ENCODE results near the gene TOMM22.

Gene TOMM22

GRCh38 chr22:38656256-38657044 is 25.3 kb upstream of the TOMM22 start, which contains the start of the genes CBY1 and FAM227A:
Gene CBY1, plus strand, starts transcription at chr22:38656638. Its CDS starts 11,417 bp downstream, at chr22:38668055.
Gene FAM227A, minus strand, starts transcription at chr22:38656392. Its CDS starts 6,224 bp downstream, at chr22:38650168.
- Histone ChIP-seq H3K4me3 (ENCODE audit: low read depth in 1 of 2, low read length in 2 of 2) (peak within 1 kb of the TSS; percentile 72 to 96), H3K27ac (ENCODE audit: low read length) (peak within 1 kb of the TSS; percentile 96), H3K4me1 (ENCODE audit: control insufficient read depth in 1 of 2, insufficient read depth in 2 of 2, low read length in 2 of 2) (peaks cover 6 to 14% of the 10 kb centered on the region in 2 donors), H3K9me3 (ENCODE audit: control insufficient read depth in 1 of 2, low read length in 2 of 2) (no peaks in the 10 kb centered on the region), H3K27me3 (ENCODE audit: low read depth, low read length) (no peaks in the 10 kb centered on the region), H3K36me3 (ENCODE audit: control insufficient read depth in 1 of 2, insufficient read depth in 2 of 2, low read length in 2 of 2) (no peaks in the 10 kb centered on the region)

GRCh38 chr22:38657045-38657909 is 24.5 kb upstream of the TOMM22 start:
- H3K27me3 ChIP-seq (ENCODE audit: low read depth, low read length), result no peaks in the 10 kb centered on the region
- H3K9me3 ChIP-seq (ENCODE audit: control insufficient read depth in 1 of 2, low read length in 2 of 2), result no peaks in the 10 kb centered on the region
- peaks cover 0 to 5% of the 10 kb centered on the region in 2 donors for H3K36me3 ChIP-seq (ENCODE audit: control insufficient read depth in 1 of 2, insufficient read depth in 2 of 2, low read length in 2 of 2)
- H3K27ac ChIP-seq (ENCODE audit: low read length), result peak overlapping the region; percentile 96
- H3K4me3 ChIP-seq (ENCODE audit: low read depth in 1 of 2, low read length in 2 of 2), result peak overlapping the region; percentile 72 to 96
- H3K4me1 ChIP-seq (ENCODE audit: control insufficient read depth in 1 of 2, insufficient read depth in 2 of 2, low read length in 2 of 2), result peaks cover 6 to 14% of the 10 kb centered on the region in 2 donors

DNA sequence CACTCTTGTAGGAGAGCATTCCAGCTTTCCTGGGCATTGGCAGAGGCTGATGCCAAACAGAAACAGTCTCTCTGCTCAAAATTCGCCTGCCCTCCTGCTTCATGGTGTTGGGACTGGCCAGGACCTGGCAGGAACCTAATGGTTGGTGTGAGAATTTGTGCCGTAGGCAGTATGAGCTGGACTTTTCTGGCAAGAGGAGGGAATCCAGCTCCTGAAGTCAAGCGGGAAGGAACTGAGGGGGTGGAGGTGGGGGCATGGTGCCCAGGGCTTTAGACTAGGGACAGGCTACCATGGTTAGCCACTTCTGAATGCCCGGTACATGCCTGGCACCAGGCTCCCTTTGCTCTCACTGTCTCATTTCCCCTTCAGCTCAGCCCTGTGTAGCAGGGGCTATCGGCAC is 6.9 kb upstream of the TOMM22 start:
- Histone ChIP-seq H3K4me1 (ENCODE audit: control insufficient read depth in 1 of 2, insufficient read depth in 2 of 2, low read length in 2 of 2) (no peaks in the 10 kb centered on the region), H3K27ac (ENCODE audit: low read length) (no peak overlapping the region), H3K36me3 (ENCODE audit: control insufficient read depth in 1 of 2, insufficient read depth in 2 of 2, low read length in 2 of 2) (peaks cover 16 to 26% of the 10 kb centered on the region in 2 donors), H3K27me3 (ENCODE audit: low read depth, low read length) (no peaks in the 10 kb centered on the region), H3K4me3 (ENCODE audit: low read depth in 1 of 2, low read length in 2 of 2) (no peak overlapping the region), H3K9me3 (ENCODE audit: control insufficient read depth in 1 of 2, low read length in 2 of 2) (no peaks in the 10 kb centered on the region)

GRCh38 chr22:38675833-38676232 is 5.9 kb upstream of the TOMM22 start:
- Histone ChIP-seq H3K36me3 (ENCODE audit: control insufficient read depth in 1 of 2, insufficient read depth in 2 of 2, low read length in 2 of 2) (peaks cover 12 to 24% of the 10 kb centered on the region in 2 donors), H3K4me3 (ENCODE audit: low read depth in 1 of 2, low read length in 2 of 2) (no peak overlapping the region), H3K27me3 (ENCODE audit: low read depth, low read length) (no peaks in the 10 kb centered on the region), H3K27ac (ENCODE audit: low read length) (no peak overlapping the region), H3K4me1 (ENCODE audit: control insufficient read depth in 1 of 2, insufficient read depth in 2 of 2, low read length in 2 of 2) (no peaks in the 10 kb centered on the region), H3K9me3 (ENCODE audit: control insufficient read depth in 1 of 2, low read length in 2 of 2) (no peaks in the 10 kb centered on the region)

DNA sequence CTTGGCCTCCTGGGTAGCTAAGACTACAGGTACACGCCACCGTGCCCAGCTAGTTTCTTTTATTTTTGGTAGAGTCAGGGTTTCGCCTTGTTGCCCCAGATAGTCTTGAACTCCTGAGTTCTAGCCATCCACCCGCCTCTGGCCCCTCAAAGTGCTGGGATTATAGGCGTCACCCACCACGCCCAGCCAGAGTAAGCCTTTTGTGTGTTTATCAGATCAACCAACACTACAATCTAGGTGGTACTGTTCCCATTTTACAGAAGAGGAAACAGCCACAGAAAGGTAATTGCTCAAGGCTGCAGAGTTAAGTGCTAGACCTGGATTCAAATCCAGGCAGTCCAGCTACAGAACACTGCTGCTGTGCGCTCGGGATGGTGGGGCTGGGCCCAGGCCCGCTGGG is 3.1 kb downstream of the TOMM22 start:
- H3K9me3 ChIP-seq (ENCODE audit: control insufficient read depth in 1 of 2, low read length in 2 of 2), result no peaks in the 10 kb centered on the region

DNA sequence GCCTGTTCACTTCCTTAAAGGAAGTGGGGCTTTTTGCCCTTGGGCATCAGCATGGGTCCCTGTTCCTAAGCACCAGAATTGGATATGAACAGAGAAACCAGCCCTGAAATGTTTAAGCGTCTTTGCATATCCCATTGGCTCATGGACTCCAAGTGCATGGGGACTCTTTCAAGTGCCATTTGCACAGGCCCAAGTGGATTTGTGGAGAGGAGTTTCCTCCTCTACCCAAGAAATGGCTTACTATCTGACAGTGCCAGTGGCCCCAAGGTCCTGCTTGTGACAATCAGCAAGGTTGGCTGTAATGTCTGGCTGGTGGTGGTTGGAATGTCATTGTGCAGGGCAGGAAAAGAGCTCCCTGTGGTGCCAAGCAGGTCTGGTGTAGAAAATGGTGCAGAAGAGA is 4.0 kb downstream of the TOMM22 start:
- no peaks in the 10 kb centered on the region for H3K9me3 ChIP-seq (ENCODE audit: control insufficient read depth in 1 of 2, low read length in 2 of 2)
- H3K27ac ChIP-seq (ENCODE audit: low read length), result no peak overlapping the region
- peaks cover 4 to 9% of the 10 kb centered on the region in 2 donors for H3K4me1 ChIP-seq (ENCODE audit: control insufficient read depth in 1 of 2, insufficient read depth in 2 of 2, low read length in 2 of 2)
- peaks cover 47 to 65% of the 10 kb centered on the region in 2 donors for H3K36me3 ChIP-seq (ENCODE audit: control insufficient read depth in 1 of 2, insufficient read depth in 2 of 2, low read length in 2 of 2)
- H3K4me3 ChIP-seq (ENCODE audit: low read depth in 1 of 2, low read length in 2 of 2), result no peak overlapping the region
- H3K27me3 ChIP-seq (ENCODE audit: low read depth, low read length), result no peaks in the 10 kb centered on the region

More for the DNA sequence above, 3.1 kb downstream of the TOMM22 start:
- H3K27ac ChIP-seq (ENCODE audit: low read length), result no peak overlapping the region
- no peaks in the 10 kb centered on the region for H3K27me3 ChIP-seq (ENCODE audit: low read depth, low read length)
- peaks cover 47 to 64% of the 10 kb centered on the region in 2 donors for H3K36me3 ChIP-seq (ENCODE audit: control insufficient read depth in 1 of 2, insufficient read depth in 2 of 2, low read length in 2 of 2)
- peaks cover 4 to 9% of the 10 kb centered on the region in 2 donors for H3K4me1 ChIP-seq (ENCODE audit: control insufficient read depth in 1 of 2, insufficient read depth in 2 of 2, low read length in 2 of 2)
- no peak overlapping the region for H3K4me3 ChIP-seq (ENCODE audit: low read depth in 1 of 2, low read length in 2 of 2)

GRCh38 chr22:38689651-38690050 is 7.9 kb downstream of the TOMM22 start:
- no peak overlapping the region for H3K27ac ChIP-seq (ENCODE audit: low read length)
- no peaks in the 10 kb centered on the region for H3K27me3 ChIP-seq (ENCODE audit: low read depth, low read length)
- H3K36me3 ChIP-seq (ENCODE audit: control insufficient read depth in 1 of 2, insufficient read depth in 2 of 2, low read length in 2 of 2), result peaks cover 54 to 56% of the 10 kb centered on the region in 2 donors

DNA sequence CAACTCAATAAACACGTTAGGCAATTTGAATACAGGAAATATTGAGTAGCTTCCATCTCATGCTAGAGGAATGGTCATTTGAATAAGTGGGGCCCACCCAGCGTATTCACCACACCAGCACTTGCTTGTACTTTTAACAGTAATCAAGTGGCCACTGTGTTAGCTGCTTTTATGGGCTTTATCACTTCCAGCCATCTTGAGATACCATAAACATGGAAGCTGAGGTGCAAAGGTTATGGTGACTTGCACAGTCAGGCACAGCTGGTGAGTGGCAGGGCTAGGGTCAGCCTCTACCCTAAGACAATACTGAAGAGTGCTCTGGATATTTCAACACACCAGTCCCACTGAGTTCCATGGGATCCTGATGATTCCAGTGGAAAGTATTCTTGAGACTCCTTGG is 12.3 kb downstream of the TOMM22 start:
- Histone ChIP-seq H3K4me1 (ENCODE audit: control insufficient read depth in 1 of 2, insufficient read depth in 2 of 2, low read length in 2 of 2) (peaks cover 14 to 30% of the 10 kb centered on the region in 2 donors), H3K4me3 (ENCODE audit: low read depth in 1 of 2, low read length in 2 of 2) (peak overlapping the region in 1 of 2 donors; percentile 22), H3K27ac (ENCODE audit: low read length) (peak overlapping the region; percentile 70), H3K27me3 (ENCODE audit: low read depth, low read length) (no peaks in the 10 kb centered on the region), H3K36me3 (ENCODE audit: control insufficient read depth in 1 of 2, insufficient read depth in 2 of 2, low read length in 2 of 2) (peaks cover 12 to 17% of the 10 kb centered on the region in 2 donors), H3K9me3 (ENCODE audit: control insufficient read depth in 1 of 2, low read length in 2 of 2) (no peaks in the 10 kb centered on the region)

More at GRCh38 chr22:38689651-38690050, 7.9 kb downstream of the TOMM22 start:
- H3K9me3 ChIP-seq (ENCODE audit: control insufficient read depth in 1 of 2, low read length in 2 of 2), result no peaks in the 10 kb centered on the region
- no peaks in the 10 kb centered on the region for H3K4me1 ChIP-seq (ENCODE audit: control insufficient read depth in 1 of 2, insufficient read depth in 2 of 2, low read length in 2 of 2)
- H3K4me3 ChIP-seq (ENCODE audit: low read depth in 1 of 2, low read length in 2 of 2), result no peak overlapping the region

DNA sequence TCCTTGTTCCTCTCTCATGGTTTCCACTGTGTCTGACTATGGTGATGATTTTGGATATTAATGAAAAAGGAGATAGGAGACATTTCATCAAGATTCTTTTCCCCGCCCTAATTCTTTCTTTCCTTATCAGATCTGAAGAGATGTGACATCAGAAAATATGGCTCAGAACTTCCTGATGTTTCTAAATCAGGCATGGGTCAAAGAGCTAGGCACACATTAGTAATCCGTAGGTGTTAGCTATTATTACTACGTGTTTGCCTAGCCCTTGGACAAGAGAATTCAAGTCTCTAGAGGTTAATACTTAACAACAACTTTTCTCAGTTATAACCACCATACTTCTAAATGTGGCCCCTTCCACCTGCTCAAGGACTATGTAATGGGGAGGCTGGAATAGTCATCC is 13.2 kb downstream of the TOMM22 start:
- no peaks in the 10 kb centered on the region for H3K27me3 ChIP-seq (ENCODE audit: low read depth, low read length)
- H3K9me3 ChIP-seq (ENCODE audit: control insufficient read depth in 1 of 2, low read length in 2 of 2), result no peaks in the 10 kb centered on the region
- no peak overlapping the region for H3K4me3 ChIP-seq (ENCODE audit: low read depth in 1 of 2, low read length in 2 of 2)
- peaks cover 14 to 34% of the 10 kb centered on the region in 2 donors for H3K4me1 ChIP-seq (ENCODE audit: control insufficient read depth in 1 of 2, insufficient read depth in 2 of 2, low read length in 2 of 2)
- H3K36me3 ChIP-seq (ENCODE audit: control insufficient read depth in 1 of 2, insufficient read depth in 2 of 2, low read length in 2 of 2), result peaks cover 5 to 14% of the 10 kb centered on the region in 2 donors
- H3K27ac ChIP-seq (ENCODE audit: low read length), result no peak overlapping the region

GRCh38 chr22:38696606-38697424 is 15.1 kb downstream of the TOMM22 start:
- Histone ChIP-seq H3K4me1 (ENCODE audit: control insufficient read depth in 1 of 2, insufficient read depth in 2 of 2, low read length in 2 of 2) (peaks cover 19 to 34% of the 10 kb centered on the region in 2 donors), H3K27ac (ENCODE audit: low read length) (peak overlapping the region; percentile 70), H3K9me3 (ENCODE audit: control insufficient read depth in 1 of 2, low read length in 2 of 2) (no peaks in the 10 kb centered on the region), H3K4me3 (ENCODE audit: low read depth in 1 of 2, low read length in 2 of 2) (peak overlapping the region in 1 of 2 donors; percentile 4), H3K27me3 (ENCODE audit: low read depth, low read length) (no peaks in the 10 kb centered on the region), H3K36me3 (ENCODE audit: control insufficient read depth in 1 of 2, insufficient read depth in 2 of 2, low read length in 2 of 2) (peaks cover 0 to 9% of the 10 kb centered on the region in 2 donors)

Measured in muscle layer of duodenum (tissue), 2 donors.